ENCODE results near the gene SCN1B.
"Not testable (repeated sequence)": the region's sequence is repeated elsewhere in the genome, so short reads cannot be mapped to it uniquely, and the experiment has no call there.

The SCN1B gene

GRCh38 chr19:35005256-35005977 lies 24.9 kb upstream of the SCN1B start:
- Histone ChIP-seq H3K4me1 (ENCODE audit: control insufficient read depth, insufficient read depth, low read length) (peaks cover 53% of the 10 kb centered on the region), H3K4me3 (ENCODE audit: low read length) (no peak overlapping the region), H3K9ac (ENCODE audit: low read length) (peak overlapping the region; percentile 29), H3K36me3 (ENCODE audit: control insufficient read depth, insufficient read depth, low read length) (no peaks in the 10 kb centered on the region), H3K27me3 (ENCODE audit: control insufficient read depth, insufficient read depth, low read length) (peaks cover 6% of the 10 kb centered on the region), H3K9me3 (ENCODE audit: control insufficient read depth, low read length) (no peaks in the 10 kb centered on the region)

GRCh38 chr19:35006007-35006341 lies 24.3 kb upstream of the SCN1B start:
- not testable (repeated sequence) for H3K9me3 ChIP-seq (ENCODE audit: control insufficient read depth, low read length); H3K36me3 ChIP-seq (ENCODE audit: control insufficient read depth, insufficient read depth, low read length); H3K4me3 ChIP-seq (ENCODE audit: low read length); H3K27me3 ChIP-seq (ENCODE audit: control insufficient read depth, insufficient read depth, low read length); H3K9ac ChIP-seq (ENCODE audit: low read length)
- peaks cover 51% of the 10 kb centered on the region for H3K4me1 ChIP-seq (ENCODE audit: control insufficient read depth, insufficient read depth, low read length)

- Histone ChIP-seq H3K9me3 (ENCODE audit: control insufficient read depth, low read length) (no peaks in the 10 kb centered on the region), H3K4me1 (ENCODE audit: control insufficient read depth, insufficient read depth, low read length) (peaks cover 46% of the 10 kb centered on the region), H3K4me3 (ENCODE audit: low read length) (no peak overlapping the region), H3K36me3 (ENCODE audit: control insufficient read depth, insufficient read depth, low read length) (no peaks in the 10 kb centered on the region), H3K9ac (ENCODE audit: low read length) (no peak overlapping the region), H3K27me3 (ENCODE audit: control insufficient read depth, insufficient read depth, low read length) (no peaks in the 10 kb centered on the region)
These were observed 23.8 kb upstream of the SCN1B start for GRCh38 chr19:35006342-35006998.

GRCh38 chr19:35006999-35007365 lies 23.3 kb upstream of the SCN1B start:
- Histone ChIP-seq H3K9me3 (ENCODE audit: control insufficient read depth, low read length) (no peaks in the 10 kb centered on the region), H3K4me3 (ENCODE audit: low read length) (no peak overlapping the region), H3K27me3 (ENCODE audit: control insufficient read depth, insufficient read depth, low read length) (no peaks in the 10 kb centered on the region), H3K36me3 (ENCODE audit: control insufficient read depth, insufficient read depth, low read length) (no peaks in the 10 kb centered on the region), H3K4me1 (ENCODE audit: control insufficient read depth, insufficient read depth, low read length) (peaks cover 45% of the 10 kb centered on the region), H3K9ac (ENCODE audit: low read length) (no peak overlapping the region)

GRCh38 chr19:35007427-35007826 lies 22.8 kb upstream of the SCN1B start:
- H3K4me3 ChIP-seq (ENCODE audit: low read length); H3K27me3 ChIP-seq (ENCODE audit: control insufficient read depth, insufficient read depth, low read length); H3K9me3 ChIP-seq (ENCODE audit: control insufficient read depth, low read length); H3K36me3 ChIP-seq (ENCODE audit: control insufficient read depth, insufficient read depth, low read length); H3K9ac ChIP-seq (ENCODE audit: low read length): not testable (repeated sequence)
- H3K4me1 ChIP-seq (ENCODE audit: control insufficient read depth, insufficient read depth, low read length): peaks cover 45% of the 10 kb centered on the region

DNA sequence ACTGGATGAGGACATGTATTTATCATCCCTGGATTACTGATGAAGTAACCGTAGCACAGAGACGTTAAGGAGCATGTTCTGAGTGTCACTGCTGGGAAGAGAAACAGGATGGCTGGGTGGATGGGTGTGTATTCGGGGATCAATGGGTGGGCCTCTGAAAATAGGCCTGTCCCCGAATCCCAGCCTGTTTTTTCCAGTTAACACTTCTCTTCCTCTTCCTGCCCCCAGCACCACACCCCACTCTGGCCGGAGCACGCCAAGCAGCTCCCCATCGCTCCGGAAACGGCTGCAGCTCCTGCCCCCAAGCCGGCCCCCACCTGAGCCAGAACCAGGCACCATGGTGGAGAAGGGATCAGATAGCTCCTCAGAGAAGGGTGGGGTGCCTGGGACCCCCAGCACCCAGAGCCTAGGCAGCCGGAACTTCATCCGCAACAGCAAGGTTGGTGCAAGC lies 21.4 kb upstream of the SCN1B start:
- no peaks in the 10 kb centered on the region for H3K36me3 ChIP-seq (ENCODE audit: control insufficient read depth, insufficient read depth, low read length)

DNA sequence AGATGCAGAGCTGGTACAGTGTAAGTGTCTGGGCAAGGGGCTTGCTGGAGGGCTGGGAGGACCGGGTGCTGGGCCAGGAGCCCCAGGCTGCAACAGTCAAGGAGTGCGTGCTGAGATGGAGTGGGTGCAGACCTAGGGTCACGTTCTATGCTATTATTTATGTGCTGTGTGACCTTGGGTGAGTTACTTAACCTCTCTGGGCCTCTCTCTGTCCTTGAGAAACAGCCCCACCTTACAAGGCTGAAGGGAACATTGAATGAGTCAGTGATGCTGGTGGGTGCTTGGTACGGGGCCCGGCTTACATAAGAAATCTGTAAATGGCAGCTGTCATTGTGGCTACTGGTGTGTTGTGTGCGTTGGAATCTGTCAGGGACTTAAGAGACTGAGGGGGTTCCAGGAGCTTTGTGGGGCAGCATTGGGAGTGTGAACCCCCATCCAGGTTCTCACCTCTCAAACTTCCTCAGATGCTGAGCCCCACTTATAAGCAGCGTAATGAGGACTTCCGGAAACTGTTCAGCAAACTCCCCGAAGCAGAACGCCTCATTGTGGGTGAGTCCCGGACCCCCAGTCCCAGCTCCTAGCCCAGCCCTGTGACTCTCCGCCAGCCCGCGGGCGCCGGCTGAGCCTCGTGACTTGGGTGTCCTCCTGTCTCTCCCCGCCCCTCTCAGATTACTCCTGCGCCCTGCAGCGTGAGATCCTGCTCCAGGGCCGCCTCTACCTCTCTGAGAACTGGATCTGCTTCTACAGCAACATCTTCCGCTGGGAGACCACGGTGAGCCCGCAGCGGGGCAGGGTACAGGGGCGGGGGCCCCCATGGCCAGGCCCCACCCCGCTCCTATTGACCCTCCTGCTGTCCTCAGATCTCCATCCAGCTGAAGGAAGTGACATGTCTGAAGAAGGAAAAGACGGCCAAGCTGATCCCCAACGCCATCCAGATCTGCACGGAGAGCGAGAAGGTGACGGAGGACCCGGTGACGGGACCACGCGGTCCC lies 20.6 kb upstream of the SCN1B start:
- H3K4me1 ChIP-seq (ENCODE audit: control insufficient read depth, insufficient read depth, low read length): peaks cover 38% of the 10 kb centered on the region
- H3K9me3 ChIP-seq (ENCODE audit: control insufficient read depth, low read length): no peaks in the 10 kb centered on the region
- H3K27me3 ChIP-seq (ENCODE audit: control insufficient read depth, insufficient read depth, low read length): no peaks in the 10 kb centered on the region
- no peak overlapping the region for H3K4me3 ChIP-seq (ENCODE audit: low read length)
- H3K9ac ChIP-seq (ENCODE audit: low read length): no peak overlapping the region
- H3K36me3 ChIP-seq (ENCODE audit: control insufficient read depth, insufficient read depth, low read length): no peaks in the 10 kb centered on the region

More for the DNA sequence above, 21.4 kb upstream of the SCN1B start:
- Histone ChIP-seq H3K27me3 (ENCODE audit: control insufficient read depth, insufficient read depth, low read length) (no peaks in the 10 kb centered on the region), H3K4me3 (ENCODE audit: low read length) (no peak overlapping the region), H3K4me1 (ENCODE audit: control insufficient read depth, insufficient read depth, low read length) (peaks cover 42% of the 10 kb centered on the region), H3K9me3 (ENCODE audit: control insufficient read depth, low read length) (no peaks in the 10 kb centered on the region), H3K9ac (ENCODE audit: low read length) (no peak overlapping the region)

- no peaks in the 10 kb centered on the region for H3K9me3 ChIP-seq (ENCODE audit: control insufficient read depth, low read length)
- peaks cover 24% of the 10 kb centered on the region for H3K4me1 ChIP-seq (ENCODE audit: control insufficient read depth, insufficient read depth, low read length)
- H3K9ac ChIP-seq (ENCODE audit: low read length): no peak overlapping the region
- H3K4me3 ChIP-seq (ENCODE audit: low read length): no peak overlapping the region
- H3K36me3 ChIP-seq (ENCODE audit: control insufficient read depth, insufficient read depth, low read length): no peaks in the 10 kb centered on the region
- H3K27me3 ChIP-seq (ENCODE audit: control insufficient read depth, insufficient read depth, low read length): no peaks in the 10 kb centered on the region
These were observed 19.1 kb upstream of the SCN1B start for GRCh38 chr19:35011091-35011689.

DNA sequence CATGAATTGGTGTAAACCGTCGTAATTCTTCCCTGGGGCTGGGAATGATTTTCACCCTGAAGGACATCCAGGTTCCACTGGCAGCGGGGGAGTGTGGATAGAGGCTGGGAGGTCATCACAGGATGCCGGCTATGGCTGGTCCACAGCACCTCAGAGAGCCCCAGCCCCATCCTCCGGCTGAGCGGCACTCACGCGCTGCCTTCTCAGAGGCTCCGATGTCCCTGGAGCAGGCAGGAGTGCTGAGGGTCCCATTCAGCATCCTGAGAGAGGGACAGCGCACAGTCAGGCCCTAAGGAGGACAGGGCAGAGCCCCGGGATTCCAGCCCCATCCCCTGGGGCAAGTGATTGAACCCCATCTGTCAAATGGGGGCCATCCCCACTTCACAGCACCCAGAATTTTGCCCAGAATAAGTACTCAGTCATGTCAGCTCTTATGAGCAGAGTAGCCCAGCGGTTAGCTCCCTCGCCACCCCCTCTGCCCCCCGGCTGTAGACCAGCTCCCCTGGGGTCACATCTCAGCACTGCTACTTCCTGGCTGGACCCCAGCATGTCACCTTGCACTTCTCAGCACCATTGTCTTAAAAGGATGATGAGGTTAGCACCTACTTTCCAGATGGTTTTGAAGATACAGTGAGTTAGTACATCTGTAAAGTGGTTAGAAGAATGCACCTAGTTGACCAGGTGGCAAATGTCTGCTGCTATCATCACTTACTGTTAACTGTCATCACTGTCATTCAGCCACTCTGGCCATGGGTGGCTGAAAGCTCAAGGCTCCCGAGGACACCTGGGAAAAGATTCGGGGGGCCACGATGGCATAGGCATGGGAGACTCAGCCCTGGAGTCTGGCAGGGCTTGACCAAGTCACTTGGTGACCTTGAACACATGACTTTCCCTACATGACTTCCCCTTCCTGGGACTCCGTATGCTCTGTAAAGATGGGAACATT lies 18.3 kb upstream of the SCN1B start:
- Histone ChIP-seq H3K4me3 (ENCODE audit: low read length) (no peak overlapping the region), H3K27me3 (ENCODE audit: control insufficient read depth, insufficient read depth, low read length) (no peaks in the 10 kb centered on the region), H3K36me3 (ENCODE audit: control insufficient read depth, insufficient read depth, low read length) (no peaks in the 10 kb centered on the region), H3K9me3 (ENCODE audit: control insufficient read depth, low read length) (no peaks in the 10 kb centered on the region), H3K4me1 (ENCODE audit: control insufficient read depth, insufficient read depth, low read length) (peaks cover 17% of the 10 kb centered on the region), H3K9ac (ENCODE audit: low read length) (no peak overlapping the region)

DNA sequence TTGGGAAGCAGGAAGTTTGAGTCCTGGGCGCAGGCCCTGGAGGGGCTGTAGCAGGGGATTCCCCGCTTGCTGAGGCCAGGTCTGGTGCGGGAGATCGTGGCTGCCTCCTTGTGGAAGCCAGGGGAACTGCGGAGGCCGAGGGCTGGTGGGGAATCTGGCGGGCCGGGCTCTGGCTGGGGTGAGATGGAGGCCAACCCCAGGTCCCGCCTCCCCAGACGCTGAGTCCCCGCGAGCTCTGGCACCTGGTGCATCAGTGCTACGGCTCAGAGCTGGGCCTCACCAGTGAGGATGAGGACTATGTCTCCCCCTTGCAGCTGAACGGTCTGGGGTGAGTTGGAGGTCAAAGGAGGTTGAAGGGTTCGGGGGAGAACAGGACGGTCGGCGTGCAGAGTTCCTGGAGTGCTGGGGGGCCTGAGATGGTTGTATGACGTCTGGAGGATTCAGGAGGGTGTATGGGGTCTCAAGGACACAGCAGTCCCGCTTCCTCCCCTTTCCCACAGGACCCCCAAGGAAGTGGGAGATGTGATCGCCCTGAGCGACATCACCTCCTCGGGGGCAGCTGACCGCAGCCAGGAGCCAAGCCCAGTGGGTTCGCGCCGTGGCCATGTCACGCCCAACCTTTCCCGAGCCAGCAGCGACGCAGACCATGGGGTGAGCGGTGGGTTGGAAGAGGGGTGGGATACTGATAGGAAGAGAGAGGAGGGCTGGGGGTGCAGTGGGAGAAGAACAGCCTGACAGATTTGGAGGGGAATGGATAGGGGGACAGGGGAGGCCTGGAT lies 17.0 kb upstream of the SCN1B start:
- Histone ChIP-seq H3K9ac (ENCODE audit: low read length) (no peak overlapping the region), H3K4me1 (ENCODE audit: control insufficient read depth, insufficient read depth, low read length) (peaks cover 15% of the 10 kb centered on the region), H3K4me3 (ENCODE audit: low read length) (no peak overlapping the region), H3K9me3 (ENCODE audit: control insufficient read depth, low read length) (no peaks in the 10 kb centered on the region), H3K36me3 (ENCODE audit: control insufficient read depth, insufficient read depth, low read length) (no peaks in the 10 kb centered on the region), H3K27me3 (ENCODE audit: control insufficient read depth, insufficient read depth, low read length) (no peaks in the 10 kb centered on the region)
